ENCODE measurements around the gene FCHO1.
A peak's percentile ranks its signal among the peaks of the same experiment; 100 is the strongest.

FCHO1 gene

DNA sequence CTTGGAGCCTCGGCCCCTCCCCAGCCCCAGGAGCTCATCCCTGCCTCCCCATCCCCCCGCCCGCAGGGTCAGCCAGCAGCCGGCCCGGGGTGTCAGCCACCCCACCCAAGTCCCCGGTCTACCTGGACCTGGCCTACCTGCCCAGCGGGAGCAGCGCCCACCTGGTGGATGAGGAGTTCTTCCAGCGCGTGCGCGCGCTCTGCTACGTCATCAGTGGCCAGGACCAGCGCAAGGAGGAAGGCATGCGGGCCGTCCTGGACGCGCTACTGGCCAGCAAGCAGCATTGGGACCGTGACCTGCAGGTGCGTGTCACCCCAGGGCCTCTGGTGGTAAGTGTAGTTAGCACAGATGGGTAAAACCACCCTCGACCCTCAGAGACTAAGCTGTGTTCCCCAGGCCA is 18.1 kb upstream of the FCHO1 start:
- DNase-seq (ENCODE audit: low read depth in 2 of 3, low spot score in 1 of 3) = no peak

DNA sequence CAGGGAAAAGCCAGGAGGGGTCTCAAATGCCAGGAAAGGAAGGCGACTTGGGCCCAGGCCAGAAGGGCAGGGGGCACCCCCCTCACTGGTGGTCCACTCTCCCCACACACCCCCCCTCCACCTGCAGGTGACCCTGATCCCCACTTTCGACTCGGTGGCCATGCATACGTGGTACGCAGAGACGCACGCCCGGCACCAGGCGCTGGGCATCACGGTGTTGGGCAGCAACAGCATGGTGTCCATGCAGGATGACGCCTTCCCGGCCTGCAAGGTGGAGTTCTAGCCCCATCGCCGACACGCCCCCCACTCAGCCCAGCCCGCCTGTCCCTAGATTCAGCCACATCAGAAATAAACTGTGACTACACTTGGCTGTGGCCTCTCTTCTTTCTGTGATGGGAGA is 17.1 kb upstream of the FCHO1 start:
- DNase-seq (ENCODE audit: low read depth in 2 of 3, low spot score in 1 of 3) = no peak

DNA sequence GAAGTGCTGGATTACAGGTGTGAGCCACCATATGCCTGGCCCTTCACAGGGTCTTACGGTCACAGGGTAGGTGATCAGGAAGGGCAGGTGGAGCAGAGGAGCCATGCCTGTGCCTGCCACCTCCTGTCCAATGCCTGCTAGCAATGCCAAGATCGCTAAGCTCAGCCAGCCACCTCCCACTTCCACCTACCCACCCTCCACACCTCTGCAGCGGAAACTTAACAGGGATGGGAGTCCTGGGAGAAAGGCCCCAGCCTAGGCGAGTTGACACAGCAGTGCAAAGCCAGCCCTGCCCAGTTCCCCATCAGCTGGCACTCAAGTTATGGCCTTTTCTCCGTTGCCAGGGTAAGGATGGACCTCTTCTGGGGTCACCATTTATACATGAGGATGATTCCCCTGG is 15.9 kb upstream of the FCHO1 start:
- no peak for DNase-seq (ENCODE audit: low read depth in 2 of 3, low spot score in 1 of 3)

DNA sequence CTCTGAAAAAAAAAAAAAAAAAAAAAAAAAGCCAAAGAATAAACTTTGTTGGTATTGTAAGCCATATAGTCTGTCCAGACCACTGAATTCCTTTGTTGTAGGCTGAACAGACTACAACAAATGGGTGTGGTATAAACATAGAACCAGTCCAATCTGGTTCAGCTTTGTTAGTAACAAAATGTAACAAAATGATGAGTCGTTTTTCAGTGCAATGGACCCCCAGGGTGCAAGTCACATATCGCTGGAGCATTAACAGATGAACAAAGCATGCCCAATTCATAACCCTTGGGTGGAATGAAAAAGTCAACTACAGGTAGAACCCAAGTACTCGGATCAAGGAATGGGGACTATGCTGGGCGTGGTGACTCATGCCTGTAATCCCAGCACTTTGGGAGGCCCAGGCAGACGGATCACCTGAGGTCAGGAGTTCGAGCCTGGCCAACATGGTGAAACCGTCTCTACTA is 13.6 kb upstream of the FCHO1 start:
- no peak for DNase-seq (ENCODE audit: low read depth in 2 of 3, low spot score in 1 of 3)

DNA sequence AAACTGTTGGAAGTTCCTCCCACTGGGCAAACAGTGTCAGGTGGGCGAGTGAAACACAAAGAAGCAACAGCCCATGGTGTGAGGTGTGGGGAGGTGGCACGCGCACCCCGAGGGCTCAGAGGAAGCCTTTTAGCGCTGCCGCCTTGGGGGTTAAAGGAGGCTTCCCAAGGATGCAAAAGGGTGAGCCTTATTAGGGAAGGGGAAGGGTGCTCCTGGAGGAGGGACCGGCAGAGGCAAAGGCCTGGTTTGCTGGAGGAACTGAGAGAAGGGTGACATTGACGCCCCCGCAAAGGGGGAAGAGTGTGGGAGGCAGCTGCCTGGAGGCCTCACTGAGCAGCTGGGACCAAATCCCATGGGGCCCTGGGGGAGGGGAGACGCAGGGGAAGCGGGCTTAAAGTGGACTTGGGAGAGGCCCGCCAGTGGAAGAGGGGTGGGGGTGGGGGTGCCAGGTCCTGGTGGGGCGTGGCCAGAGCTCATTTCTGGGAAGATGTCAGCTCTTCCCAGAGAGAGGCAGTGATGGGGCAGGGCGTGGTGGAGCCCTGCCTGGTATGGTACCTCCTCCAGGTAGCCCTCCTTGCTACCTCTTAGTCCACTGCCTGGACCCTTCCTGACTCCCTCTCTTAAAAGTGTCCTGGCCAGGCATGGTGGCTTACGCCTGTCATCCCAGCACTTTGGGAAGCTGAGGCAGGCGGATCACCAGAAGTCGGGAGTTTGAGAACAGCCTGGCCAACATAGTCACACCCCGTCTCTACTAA is 12.0 kb upstream of the FCHO1 start:
- DNase-seq (ENCODE audit: low read depth in 2 of 3, low spot score in 1 of 3) = no peak

DNA sequence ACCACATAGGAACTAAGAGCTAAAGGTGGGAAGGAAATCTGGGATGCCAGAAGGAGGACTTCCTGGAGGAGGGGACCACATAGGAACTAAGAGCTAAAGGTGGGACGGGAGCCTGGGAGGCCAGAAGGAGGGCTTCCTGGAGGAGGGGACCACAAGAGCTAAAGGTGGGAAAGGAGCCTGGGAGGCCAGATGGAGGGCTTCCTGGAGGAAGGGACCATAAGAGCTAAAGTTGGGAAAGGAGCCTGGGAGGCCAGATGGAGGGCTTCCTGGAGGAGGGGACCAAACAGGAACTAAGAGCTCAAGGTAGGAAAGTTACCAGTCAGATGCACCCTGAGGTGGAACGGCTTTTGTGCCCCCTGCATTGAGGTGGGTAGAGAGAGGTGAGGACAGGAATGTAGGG is 9.8 kb upstream of the FCHO1 start:
- DNase-seq (ENCODE audit: low read depth in 2 of 3, low spot score in 1 of 3) = no peak

DNA sequence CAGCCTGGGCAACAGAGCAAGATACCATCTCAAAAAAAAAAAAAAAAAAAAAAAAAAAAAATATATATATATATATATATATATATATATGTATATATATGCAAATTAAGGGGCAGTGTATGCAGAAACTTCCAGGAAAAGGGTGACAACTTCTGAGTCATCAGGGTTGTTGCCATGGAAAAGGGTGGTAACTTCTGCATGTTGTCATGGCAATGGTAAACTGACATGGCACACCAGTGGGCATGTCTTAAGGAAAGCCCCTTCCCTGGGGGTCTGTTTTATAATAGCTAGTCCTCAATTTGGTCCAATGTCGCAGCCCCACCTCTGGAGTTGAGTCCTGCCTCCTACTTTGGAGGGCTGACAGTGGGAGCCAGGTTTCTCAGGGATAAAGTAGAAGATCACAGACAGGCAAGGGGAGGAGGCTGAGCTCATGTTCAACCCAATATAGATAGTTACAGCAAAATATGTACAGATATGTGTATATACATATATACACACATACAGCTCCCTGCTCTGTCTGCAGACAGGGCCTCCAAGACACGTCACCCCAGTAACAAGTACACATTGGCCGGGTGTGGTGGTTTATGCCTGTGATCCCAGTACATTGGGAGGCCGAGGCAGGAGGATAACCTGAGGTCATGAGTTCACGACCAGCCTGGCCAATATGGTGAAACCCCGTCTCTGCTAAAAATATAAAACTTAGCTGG is 7.2 kb upstream of the FCHO1 start:
- no peak for DNase-seq (ENCODE audit: low read depth in 2 of 3, low spot score in 1 of 3)

DNA sequence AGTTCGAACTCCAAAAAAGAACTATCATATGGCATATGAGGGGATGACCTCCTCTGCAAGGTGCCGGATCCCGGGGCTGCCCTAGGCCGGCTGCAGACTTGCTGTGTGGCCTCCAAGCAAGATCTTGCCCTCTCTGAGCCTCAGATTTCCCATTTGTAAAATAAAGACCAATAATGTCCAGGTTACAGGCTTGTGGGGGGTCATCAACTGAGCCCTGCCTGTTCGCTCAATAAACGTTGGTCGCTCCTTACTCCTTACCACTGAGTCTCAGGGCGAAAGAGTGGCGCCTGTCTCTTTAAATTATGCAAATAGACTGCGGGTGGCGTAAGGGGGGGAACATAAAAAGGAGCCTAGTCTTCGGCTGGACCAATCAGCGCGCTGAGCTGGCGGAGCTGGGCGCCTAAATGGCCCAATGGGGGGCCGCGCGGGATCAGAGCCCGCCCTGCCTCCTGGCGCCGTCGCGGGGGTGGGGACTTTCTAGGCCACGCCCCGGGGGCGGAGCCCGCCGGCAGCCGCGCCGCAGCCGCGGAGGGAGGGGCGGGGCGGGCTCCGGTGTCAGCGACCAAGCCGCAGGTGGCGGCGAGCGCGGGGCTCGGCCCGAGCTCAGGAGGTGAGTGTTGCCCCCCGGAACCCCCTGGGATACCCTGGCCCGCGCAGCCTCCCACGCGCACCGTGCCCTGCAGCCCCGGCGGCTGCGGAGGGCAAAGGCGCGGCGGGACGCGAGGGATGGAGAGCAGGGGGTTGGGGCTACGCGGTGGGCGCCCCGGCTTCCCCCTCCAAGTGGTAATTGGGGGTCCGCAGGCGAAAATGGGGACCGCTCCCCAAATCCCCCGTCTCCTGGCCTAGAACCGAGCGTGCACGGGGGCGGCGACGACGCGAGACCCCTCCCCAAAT is 3.8 kb upstream of the FCHO1 start:
- peak; percentile 87 to 92 (median 89) for DNase-seq (ENCODE audit: low read depth in 2 of 3, low spot score in 1 of 3)

DNA sequence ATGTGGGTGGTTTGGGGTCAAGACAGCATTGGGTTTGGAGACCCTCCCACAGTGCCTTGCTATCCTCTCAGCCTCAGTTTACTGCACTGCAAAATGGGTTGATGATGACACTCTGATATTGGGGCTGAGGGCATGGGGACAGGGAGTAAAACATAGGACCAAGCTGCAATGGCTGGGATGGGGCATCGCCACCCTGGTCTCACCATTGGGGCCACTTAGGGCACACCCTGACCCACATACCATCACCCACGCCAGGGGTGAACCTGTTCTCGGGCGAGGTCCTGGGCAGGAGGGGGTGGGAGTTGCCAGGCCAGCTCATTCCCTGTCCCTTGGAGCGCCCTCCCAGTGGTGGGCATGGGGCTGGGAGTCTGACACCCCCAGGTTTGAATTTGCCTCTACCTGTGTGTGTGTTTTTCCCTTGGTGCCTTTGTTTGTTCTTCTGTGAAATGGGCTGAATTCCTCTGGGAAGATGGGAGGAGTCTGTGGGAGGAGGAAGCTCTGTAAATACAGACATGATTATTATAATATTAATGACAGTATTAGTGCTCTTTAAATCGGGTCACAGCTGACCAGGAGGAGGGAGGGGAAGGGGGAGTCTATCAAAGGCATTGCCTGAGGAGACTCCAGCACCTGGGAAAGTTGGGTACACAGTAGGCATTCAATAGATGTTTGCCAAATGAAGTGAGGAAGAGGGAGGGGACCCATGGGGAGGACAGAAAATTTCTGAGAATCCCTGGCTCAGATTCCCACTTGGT is 2.2 kb upstream of the FCHO1 start:
- DNase-seq (ENCODE audit: low read depth in 2 of 3, low spot score in 1 of 3) = no peak

DNA sequence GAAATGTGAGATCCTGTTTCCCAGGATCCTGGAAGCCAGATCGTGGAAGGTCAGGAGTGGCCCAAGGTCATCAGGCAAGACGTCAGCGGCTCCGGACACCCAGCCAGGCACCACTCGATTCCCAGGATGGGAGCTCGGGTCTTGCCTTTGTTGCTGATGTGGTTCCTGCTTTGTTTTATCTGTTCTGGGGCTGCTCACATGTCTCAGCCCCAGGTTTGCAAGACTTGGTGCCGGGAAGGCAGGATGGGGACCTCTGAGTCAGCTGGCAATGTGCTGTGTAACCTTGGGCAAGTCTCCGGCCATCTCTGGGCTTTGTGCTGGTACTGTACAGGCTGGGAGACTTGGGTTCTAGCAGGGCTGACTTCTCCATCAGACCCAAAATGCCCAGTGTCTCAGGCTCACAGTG is 1.4 kb upstream of the FCHO1 start:
- DNase-seq (ENCODE audit: low read depth in 2 of 3, low spot score in 1 of 3) = peak in 2 of 3 donors; percentile 28 to 35

DNA sequence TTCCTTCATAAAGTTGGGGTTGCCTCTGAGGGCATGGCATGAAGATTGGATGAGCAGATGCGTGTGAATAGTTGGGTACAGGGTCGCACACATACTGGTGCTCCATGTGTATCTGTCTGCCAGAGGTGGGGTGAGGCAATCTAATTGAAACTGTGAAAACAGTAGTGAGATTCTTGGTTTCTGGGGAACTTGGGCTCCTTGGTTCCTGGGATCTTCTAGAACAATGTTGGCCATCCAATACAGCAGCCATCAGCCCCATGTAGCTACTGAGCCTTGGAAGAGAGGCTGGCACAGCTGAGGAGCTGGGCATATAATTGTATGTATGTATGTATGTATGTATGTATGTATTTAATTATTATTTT is 616 bp downstream of the FCHO1 start:
- DNase-seq (ENCODE audit: low read depth in 2 of 3, low spot score in 1 of 3) = peak in 1 of 3 donors; percentile 29

DNA sequence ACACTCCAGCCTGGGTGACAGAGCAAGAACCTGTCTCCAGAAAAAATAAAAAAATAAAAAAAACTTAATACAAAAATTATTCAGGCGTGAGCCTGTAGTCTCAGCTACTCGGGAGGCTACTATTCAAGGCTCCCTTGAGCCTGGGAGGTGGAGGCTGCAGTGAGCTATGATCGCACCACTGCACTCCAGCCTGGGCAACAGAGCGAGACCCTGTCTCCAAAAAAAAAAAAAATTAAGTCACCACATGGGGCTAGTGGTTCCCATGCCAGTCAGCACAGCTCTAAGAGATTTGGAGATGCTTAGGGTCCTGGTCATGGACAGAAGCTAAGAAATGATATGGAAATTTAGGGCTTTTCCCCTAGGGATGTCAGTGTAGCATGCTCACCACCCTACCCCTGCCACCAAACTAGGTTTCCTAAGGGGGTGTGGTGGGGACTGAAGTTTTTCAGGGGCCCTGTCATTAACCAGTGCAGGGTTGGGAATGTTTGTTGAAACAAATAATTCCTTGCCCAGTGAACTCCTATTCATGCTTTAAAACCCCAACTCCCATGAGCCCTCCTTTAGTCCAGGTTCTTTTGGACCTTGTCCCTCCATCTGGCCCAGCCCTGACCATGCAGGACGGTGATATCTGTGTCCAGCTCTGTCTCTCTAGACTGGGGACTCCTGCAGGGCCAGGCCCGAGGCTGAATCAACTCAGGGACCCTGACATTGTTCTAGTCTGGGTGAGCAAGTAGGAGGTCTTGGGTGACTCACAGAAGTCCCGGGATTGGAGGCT is 1.8 kb downstream of the FCHO1 start:
- DNase-seq (ENCODE audit: low read depth in 2 of 3, low spot score in 1 of 3) = no peak

DNA sequence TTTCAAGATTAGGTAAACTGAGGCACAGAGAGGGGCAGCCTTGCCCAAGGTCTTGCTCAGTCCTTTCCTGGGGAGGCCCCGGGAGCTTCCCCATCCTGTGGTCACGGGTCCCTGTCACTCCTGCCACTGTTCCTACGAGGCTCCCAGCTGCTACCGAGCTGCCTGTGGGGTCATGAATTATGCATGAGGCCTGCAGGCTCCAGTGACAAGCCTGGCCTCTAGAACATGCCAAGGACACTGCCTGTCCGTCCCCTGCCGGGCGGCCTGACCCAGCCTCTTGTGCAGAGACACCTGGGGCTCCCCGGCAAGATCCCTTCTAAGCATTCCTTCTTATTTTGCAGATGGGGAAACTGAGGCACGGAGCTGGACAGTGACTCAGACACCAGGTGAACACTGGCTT is 2.7 kb downstream of the FCHO1 start:
- DNase-seq (ENCODE audit: low read depth in 2 of 3, low spot score in 1 of 3) = no peak

DNA sequence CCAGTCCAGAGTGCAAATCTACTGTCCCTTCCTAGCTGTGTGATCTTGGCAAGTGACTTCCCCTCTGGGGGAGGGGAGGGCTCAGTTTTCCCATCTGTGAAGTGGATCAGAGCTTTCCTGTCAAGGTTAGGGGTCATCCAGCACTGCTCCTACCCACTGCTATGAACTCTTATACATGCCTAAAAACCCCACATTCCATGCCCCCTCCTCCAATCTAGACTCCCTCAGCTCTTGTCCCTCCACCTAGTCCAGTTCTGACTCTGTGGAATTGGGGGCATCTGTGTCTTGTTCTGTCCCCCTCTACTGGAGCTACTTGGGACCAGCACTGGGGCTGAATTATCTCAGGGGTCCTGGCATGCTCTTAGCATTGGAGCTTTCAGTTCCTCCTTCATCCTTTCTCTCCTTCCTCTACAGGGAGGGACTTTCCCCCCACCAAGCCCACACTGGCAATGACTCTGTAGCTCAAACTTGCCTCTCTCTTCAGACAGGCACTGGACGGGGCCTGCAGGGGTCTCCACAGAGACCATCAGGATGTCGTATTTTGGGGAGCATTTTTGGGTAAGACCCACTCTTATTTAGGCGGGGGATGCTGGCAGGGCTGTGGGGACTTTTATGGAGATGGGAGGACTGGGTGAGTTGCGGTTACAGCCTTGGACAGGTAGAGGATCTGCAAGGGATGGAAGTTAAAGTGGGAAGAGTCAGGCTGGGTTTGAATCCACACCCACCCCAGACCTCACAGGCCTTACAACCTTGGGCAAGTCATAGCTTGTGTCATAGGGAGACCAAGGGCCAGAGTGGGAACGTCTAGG is 3.6 kb downstream of the FCHO1 start:
- DNase-seq (ENCODE audit: low read depth in 2 of 3, low spot score in 1 of 3) = no peak

DNA sequence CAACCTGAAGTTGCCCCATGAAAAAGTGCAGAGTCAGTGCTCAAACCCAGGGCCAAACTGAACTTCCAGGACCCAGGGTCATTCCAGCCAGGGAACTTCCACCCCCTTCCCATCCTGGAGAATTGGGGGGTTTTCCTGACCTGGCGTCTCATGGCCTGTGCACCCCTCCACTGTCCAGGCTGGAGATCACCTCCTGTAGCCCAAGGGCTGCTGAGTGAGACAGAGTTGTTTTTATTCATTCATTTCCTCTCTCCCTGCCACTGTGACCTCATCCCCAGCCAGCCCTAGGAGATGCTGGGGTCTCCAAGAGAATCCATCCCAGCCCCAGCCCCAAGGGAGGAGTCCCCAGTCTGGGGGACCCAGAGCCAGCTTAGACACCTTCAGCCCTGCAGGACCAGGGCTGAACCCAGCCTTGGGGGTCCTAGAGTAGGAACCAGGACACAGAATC is 4.2 kb downstream of the FCHO1 start:
- no peak for DNase-seq (ENCODE audit: low read depth in 2 of 3, low spot score in 1 of 3)

DNA sequence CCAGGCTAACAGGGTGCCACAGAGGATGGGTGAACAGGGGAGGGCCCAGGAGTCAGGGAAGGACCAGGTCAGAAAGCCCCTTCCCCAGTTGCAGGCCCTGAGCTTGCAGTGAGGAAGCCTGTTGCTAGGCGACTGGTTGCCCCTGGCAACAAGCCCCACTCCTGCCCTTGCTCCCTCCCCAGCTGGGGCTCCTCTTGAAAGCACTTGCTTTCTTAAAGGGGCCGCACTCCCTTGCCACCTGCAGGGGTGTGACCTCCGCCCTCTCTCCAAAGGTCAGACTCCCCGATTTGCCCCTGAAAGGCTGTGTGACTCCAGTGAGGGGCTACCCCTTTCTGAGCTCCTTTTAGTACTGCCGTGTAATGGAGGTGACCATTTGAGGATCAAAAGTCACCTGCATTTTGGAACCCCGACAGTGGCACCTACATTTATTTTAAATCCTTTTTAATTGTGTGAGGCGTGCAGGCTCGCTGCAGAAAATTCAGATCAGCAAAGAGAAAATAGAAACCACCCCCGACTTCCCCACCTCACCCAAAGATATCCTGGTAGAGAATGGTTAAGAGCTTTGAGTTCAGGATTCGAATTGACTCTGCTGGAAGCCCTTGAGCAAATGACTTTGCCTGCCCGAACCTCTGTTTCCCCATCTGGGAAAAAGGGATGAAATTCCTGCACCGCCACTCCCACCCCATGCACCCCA is 4.8 kb downstream of the FCHO1 start:
- DNase-seq (ENCODE audit: low read depth in 2 of 3, low spot score in 1 of 3) = no peak

DNA sequence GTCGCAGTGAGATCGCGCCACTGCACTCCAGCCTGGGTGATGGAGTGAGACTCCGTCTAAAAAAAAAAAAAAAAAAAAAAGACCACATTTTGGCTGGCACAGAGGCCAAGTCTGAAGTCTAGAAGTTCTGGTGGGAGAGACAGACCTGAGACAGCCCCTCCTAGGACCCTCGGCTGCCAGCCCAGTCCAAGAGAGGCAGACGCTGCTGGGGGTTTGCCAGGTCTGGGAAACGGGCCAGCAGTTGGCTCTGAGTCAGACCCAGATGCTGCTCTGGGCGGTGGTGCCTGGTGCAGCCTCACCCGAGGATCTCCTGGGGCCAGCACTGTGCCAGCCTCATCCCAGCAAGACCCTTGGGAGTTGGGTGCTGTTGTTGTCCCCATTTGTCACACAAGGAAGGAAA is 5.8 kb downstream of the FCHO1 start:
- no peak for DNase-seq (ENCODE audit: low read depth in 2 of 3, low spot score in 1 of 3)

DNA sequence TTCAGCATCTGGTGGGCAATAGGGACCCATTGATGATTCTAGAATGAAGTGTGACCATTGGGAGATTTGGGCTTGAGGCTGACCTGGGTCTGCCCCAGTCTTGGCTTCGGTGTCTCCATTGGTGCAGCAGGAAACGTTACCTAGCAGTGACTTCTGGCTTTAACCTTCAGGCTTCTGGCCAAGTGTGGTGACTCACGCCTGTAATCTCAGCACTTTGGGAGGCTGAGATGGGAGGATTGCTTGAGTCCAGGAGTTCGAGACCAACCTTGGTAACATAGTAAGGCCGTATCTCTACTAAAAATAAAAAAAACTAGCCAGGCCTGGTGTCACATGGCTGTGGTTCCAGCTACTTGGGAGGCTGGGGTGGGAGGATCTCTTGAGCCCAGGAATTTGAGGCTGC is 7.2 kb downstream of the FCHO1 start:
- DNase-seq (ENCODE audit: low read depth in 2 of 3, low spot score in 1 of 3) = no peak

DNA sequence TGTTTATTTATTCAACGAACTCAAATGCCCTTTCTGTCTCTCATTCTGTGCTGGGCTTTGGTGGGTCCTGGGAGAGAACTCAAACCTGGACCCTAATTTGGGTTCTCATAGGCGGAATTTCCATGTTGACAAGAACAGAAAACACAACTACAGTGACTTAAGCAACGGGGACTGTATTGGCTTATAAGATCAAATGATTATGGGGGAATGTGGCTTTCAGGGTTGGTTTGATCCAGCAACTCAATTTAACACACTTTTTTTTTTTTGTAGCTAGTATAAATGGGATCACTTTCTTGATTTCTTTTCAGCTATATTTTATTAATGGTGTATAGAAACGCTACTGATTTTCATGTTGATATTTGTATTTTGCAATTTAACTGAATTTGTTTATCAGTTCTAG is 9.9 kb downstream of the FCHO1 start:
- no peak for DNase-seq (ENCODE audit: low read depth in 2 of 3, low spot score in 1 of 3)
